ENCODE measurements around the gene PTPRN2.

DNA sequence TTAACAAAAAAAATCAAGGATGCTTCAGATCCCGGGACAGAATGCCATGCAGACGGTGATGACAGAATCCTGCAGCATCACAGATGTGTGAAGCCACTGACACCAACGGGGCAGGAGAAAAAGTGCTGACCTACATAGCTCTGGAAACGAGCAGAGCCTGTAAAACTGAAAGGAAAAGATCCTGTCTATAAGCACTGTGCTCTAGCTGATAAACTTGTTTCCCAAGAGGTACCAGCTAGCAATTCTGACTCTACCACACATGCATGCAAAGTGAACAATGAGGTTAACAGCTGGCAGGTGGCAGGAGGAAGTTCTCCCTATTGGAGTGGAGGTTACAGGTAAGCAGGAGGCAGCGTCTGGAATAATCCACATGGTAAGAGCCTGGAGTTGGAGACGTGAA lies 75.6 kb downstream of the PTPRN2 start:
- TF ChIP-seq ZNF124 (CRISPR knock-in tag; IDR thresholded peaks at IDR 0.05) (no peak), HOXA5 (CRISPR knock-in tag; IDR thresholded peaks at IDR 0.05) (no peak), ZNF362 (CRISPR knock-in tag; IDR thresholded peaks at IDR 0.05; ENCODE audit: borderline replicate concordance) (no peak), NR2F6 (IDR thresholded peaks at IDR 0.05) (no peak), NR2F6 (CRISPR knock-in tag; IDR thresholded peaks at IDR 0.05) (no peak), CHD2 (IDR thresholded peaks at IDR 0.05; ENCODE audit: low read depth, low read length) (no peak), NFRKB (IDR thresholded peaks at IDR 0.05) (no peak), ZNF891 (CRISPR knock-in tag; IDR thresholded peaks at IDR 0.05) (no peak), DNMT1 (CRISPR knock-in tag; IDR thresholded peaks at IDR 0.05) (no peak), CBX1 (IDR thresholded peaks at IDR 0.05; ENCODE audit: low read depth) (no peak), E2F1 (CRISPR knock-in tag; IDR thresholded peaks at IDR 0.05) (no peak)
